ENCODE measurements around the gene KRT84.

Gene KRT84

GRCh38 chr12:52382854-52383253 lies 2.6 kb downstream of the KRT84 start:
- no peak for DNase-seq

GRCh38 chr12:52381206-52381605 lies 4.2 kb downstream of the KRT84 start:
- DNase-seq: no peak

- DNase-seq: no peak
Observed at GRCh38 chr12:52380271-52380694, 5.2 kb downstream of the KRT84 start.

- no peak for DNase-seq
Observed at GRCh38 chr12:52379536-52379935, 5.9 kb downstream of the KRT84 start.

DNA sequence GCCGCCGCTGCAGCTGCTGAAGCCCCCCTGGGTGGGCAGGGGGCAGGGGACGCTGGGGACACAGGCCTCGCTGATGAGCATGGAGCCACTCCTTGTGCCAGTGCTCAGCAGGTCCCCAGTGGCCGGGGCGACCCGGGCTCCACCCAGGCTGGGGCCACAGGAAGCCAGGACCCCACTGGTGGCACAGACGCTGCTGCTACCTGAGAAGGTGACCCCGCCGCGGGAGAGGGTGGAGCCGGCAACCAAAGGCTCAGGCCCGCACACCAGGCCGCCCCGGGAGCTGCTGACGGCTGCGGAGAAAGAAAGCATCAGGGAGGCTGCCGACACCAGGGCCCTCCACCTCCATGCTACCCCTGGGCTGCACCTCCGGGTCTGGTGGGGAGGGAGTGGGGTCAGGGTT lies 7.4 kb downstream of the KRT84 start:
- no peak for DNase-seq

DNA sequence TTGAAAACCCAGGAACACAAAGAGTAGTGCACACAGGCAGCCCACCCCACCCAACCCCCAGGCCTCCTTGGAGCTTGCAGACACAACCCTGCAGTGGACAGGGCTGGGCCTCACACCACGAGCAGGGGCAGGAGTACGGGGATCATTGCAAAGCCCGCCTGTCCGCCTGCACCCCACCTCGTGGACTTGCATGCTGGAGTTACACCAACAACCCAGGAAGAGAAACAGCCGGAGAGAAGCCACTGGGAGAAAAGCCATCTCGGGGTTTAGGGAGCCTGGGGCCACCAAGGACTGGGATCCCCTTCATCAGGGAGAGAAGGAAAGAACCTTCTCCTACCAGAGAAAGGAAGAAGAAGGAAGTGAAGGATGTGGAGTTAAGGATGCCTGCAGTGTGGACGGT lies 8.2 kb downstream of the KRT84 start:
- no peak for DNase-seq

- peak; percentile 82 for DNase-seq
Observed at GRCh38 chr12:52372216-52373154, 13.0 kb downstream of the KRT84 start.

DNA sequence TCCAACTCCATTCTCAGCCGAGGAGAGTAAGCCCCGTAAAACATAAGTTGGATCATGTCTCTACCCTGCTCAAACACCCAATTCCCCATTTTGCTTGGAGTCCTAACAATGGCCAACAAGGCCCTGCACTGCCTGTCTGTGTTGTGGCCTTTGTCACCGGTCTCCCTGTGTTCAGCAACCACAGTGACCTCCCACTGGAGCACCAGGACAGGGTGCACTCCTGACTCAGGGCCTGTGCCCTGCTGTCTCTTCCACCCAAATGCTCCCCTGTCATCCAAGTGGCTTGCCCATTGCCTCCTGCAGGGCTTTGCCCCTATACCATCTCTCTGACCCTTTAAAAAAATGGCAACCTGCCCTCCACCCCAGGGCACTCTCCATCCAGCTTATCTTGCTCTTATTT lies 13.7 kb downstream of the KRT84 start:
- DNase-seq: no peak

- DNase-seq: peak; percentile 77
Observed at GRCh38 chr12:52370926-52371608, 14.4 kb downstream of the KRT84 start.

DNA sequence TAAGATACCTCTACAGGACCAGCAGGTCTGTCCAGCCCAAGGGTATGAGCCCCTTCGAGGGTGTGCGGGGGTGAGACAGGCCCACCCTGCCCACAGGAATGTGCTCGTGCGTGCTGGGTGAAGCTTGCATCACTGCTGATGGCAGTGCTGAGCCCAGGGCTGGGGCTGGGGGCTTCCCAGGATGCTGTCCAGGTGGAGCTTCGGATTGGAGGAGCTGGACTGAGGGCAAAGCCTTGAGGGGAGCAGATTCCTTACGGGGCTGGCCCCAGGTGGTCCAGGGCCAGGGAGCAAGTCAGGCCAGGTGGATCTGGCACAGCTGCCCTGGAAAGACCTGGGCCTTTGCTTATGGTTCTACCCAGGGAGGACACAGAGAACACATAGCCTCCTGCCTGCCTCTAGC lies 15.6 kb downstream of the KRT84 start:
- DNase-seq: no peak

DNA sequence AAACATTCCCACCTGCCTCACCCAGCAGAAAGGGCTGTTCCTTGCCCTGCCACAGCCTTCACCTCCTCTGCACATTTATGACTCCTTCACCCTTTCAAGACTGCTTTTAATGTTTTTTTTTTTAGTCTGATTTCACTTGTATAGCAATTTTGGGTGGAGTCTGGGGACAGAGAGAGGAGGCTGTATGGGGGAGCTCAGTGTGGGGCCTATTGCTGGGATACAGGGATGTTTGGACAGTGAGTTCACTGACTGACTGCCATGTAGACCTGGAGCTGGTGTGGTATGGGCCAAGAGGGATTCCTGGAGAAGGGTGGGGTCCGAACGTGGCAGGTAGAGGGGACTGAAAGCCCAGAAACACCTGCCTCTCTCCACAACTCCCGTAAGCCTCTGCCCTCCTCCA lies 16.2 kb downstream of the KRT84 start:
- no peak for DNase-seq

DNA sequence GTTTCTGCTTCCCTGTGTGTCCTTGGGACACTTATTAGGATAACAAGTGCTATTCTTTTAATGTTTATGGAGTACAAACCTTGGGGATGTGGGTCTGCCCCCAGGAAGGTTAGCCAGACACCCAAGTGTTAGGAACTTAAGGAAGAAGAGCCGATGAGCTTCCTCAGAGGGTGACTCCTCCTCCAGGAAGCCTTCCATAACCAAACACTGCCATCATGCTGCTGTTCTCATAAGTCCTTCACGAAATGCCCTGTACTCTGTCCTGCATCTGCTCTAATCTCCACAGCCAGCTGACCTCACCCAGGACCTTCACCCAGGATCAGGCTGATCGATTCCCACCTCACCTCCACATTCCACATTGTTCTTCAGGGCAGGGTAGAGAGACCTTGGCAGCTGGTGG lies 16.9 kb downstream of the KRT84 start:
- DNase-seq: no peak

- DNase-seq: no peak
Observed at GRCh38 chr12:52367876-52368275, 17.6 kb downstream of the KRT84 start.

DNA sequence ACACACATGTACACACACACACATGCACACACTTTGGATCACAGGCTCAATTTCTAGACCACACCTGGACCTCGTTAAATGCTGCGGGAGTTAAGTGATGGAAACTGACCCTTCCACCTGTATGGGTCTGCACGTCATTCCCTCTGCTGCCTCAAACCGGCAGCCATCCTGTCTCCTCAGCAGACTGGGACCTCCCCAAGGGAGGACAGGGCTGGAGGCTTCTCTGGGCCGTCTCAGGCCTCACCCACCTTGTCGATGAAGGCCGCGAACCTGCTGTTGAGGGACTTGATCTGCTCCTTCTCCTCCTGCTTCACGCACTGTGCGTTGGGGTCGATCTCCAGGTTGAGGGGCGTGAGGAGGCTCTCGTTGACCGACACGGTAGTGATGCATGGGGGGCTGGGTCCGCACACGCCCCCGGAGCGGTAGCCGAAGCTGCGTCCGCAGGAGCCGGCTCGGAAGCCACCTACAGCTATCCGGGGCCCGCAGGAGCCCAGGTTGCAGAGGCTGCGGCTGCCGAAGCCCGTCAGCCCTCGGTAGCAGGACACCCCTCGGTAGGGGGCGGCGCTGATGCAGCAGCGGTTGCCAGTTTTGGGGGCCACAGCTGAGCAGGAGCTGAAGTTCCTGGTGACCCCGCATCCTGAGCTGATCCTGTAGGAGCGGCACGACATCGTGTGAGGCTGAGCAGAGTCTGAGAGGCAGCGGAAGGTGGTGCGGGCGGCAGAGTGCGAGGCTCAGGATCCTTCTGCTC lies 18.5 kb downstream of the KRT84 start, which contains the start of gene KRT85:
KRT85 (minus strand) TSS at position 744 of the 748 bp plus-strand sequence; CDS start at position 668, 76 bp downstream.
- DNase-seq: no peak

DNA sequence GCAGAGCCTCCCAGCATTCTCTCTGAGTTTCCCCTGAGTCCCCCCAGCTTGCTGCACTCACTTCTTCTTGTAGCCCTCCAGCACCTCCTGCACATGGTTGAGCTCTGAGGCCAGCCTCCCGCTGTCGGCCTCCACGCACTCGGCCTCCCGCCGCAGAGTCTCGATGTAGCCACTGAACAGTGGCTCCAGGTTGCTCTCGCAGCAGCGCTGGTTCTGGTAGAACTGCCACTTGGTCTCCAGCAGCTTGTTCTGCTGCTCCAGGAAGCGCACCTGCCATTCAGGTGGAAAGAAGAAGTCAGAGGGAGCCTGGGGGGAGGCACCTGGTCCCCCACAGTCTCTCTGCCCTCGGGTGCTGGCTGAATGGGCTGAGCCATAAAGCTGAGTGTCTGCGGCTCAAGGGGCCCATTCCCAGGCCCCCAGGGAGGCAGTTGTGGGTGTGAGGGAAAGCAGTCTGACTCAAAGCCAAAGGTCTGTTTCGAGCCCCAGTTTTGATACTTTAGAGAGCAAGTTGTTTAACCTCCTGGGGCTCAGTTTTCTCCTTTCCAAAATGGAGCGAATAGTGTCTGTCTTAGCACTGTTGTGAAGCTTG lies 20.5 kb downstream of the KRT84 start:
- no peak for DNase-seq

DNA sequence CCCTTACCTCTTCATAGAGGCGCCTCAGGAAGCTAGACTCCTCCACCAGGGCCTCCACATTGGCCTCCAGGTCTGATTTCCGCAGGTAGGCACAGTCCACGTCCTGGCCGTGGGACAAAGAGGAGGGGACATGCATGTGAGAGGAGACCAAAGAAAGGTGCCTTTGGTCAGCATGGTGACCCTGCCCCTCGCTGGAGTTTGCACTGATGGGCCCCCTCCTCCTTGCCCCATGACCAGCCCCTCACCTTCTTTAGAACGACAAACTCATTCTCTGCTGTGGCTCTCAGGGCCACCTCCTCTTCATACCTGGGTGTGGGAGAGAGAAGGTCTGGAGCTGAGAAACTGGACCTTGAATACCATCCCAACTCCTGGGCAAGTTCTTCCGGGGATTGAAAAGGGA lies 21.4 kb downstream of the KRT84 start:
- no peak for DNase-seq

DNA sequence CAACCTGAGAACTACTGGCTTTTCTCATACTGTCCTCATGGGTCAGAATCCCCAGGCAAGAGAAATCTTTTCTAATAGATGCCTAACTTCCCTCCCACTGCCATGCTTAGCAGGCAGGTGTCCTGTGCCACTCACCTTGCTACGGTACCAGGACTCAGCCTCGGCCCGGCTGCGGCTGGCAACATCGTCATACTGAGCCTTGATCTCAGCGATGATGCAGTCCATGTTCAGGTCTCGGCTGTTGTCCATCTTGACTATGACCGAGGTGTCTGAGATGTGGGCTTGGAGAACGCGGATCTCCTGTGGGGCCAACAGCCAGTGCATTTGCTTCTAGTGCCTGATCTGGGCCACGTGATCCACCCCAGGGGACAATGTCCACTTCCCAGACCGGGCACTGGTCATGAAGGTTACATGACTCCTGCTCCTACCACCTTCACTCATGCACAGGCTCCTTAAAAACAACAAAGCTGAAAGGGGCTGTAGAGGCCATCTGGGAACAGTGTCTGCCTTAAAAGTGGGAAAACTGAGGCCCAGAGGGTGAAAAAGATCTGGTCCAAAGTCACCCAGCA lies 22.3 kb downstream of the KRT84 start:
- DNase-seq: no peak

DNA sequence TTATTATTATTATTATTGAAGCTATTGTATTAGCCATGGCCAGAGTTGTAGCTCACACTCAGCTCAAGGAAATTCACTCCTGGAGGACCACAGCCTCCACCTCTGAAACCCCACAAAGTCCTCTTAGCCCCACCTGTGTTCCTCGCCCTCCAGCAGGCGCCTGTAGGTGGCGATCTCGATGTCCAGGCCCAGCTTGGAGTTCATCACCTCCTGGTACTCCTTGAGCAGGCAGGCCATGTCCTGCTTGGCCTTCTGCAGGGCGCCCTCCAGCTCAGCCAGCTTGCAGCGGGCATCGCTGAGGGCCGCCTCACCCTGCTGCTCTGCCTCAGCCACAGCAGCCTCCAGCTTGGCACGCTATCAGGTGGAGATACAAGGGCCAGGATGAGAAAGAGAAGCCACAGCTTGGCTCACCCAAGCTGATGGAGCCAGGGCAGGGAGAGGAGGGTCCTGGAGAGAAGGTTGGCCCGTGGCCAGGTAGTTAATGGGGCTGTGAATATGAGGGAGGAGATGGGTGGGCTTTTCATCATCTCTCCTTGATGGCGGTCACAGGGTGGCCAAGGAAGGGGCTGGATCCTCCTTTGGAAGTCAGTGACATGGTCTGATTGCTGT lies 23.2 kb downstream of the KRT84 start:
- no peak for DNase-seq

DNA sequence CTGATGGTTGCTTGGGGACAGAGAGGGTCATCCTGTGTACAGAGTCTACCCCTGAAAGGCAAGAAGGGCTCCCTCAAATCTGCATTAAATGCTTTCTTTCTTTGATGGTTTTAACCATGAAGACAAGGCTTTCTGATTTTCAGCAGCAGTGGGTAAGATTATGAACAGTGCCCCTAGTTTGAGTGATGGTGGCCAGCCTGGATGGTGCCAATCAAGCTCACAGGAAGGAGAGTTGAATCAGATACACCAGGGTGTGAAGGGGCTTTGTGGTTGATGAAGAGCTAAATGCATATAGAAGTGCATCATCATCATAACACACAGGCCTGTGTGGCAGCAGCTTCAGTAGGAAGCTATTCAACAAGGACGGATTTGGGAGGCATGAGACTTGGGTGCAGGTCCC lies 23.9 kb downstream of the KRT84 start:
- no peak for DNase-seq

DNA sequence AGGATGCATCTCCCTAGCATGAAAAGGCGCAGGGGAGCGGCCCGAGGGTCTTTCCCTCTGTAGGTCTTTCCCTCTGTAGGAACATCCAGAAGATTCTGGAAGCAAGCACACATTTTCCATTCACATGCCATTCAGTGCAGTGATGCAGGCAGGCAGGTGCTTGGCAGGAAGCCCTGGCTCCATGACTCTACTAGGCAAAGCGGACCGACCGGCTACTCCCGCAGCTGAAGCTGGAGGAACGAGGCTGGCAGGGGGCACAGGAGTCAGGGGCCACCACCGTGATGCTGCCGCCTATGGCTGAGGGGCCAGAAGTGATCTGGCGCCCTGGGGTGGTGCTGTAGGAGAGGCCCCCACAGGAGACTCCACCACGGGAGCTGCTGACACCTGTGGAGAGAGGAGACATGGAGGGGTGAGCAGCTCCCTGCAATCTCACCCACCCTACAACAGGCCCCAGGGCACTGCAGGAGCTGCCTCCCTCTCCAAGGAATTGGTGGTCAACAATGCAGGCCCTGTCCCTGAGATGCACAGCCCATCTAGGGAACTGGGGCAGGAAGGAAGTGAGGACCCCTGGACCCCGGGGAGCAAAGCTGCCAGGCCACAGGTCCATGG lies 24.7 kb downstream of the KRT84 start:
- no peak for DNase-seq

DNA sequence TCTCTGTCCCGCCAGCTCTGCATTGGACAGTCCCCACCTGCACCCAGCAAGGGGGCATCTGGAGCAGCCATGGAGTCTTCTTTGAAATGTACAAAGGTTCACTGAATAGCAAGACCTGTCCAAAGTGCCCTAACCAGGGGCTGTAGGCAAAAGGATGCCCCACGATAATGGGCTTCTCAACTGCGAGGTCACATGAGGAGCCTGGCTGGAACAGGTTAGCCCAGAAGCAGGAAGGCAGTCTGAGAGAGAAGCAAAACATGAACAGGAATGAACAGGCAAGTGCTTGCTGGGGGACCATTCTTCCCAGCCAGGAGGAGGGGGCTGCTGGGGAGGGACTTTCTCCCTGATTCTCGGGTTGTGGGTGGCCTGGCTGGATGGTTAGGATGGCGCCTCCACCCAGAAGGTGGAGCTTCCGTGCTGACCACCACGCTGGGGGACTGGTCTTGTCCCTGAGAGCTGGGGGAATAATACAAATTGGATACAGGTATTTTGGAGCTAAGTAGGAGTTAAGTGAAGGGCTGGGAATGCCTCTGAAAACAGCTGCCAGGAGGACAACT lies 25.3 kb downstream of the KRT84 start:
- DNase-seq: no peak

All from left hindlimb (tissue), 1 donor.